HPDE6-E6E7 (cell line): ENCODE data around the gene CIDEB.

Experiments
- DNase-seq: peaks from one replicate; pipeline ENCODE4 v3.0.0; 2011; ENCODE audit warnings: missing footprints; ENCODE audit errors: extremely low spot score

Gene CIDEB

DNA sequence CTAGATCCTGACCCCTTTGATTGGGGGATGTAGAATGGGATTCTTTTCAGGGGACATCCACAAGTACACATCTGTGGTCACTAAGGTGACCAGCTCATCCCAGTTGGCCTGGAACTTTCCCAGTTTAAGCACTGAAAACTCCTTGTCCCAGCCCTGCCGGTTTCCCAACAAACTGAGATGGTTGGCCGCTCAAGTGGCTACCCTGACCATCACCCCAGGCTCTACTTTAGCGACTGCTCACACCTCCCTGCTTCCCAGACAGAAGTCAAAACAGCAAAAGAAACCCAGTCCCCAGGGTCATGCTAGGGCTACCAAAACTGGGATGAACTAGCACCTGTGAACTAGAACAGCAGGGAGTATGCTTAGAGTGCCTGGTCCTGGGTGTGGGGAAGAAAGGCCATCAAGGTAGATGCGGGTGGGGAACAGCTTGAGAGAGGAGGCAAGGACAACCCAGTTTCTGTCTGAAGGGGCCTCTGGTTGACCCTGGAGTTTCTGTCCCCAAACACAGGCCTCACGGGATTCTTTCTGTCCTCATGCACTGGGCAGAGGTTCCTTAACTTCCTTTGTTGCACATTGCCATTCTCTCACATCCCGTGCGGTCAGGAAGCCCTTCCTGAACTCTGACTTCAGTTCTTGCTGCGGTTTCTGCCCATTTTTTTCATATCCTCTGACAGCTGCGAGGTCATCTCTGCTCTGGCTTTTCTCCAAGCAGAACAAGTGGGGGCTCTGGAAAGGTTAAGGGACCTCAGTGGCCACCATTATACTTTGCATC is 5.1 kb upstream of the CIDEB start:
- DNase-seq = no peak

DNA sequence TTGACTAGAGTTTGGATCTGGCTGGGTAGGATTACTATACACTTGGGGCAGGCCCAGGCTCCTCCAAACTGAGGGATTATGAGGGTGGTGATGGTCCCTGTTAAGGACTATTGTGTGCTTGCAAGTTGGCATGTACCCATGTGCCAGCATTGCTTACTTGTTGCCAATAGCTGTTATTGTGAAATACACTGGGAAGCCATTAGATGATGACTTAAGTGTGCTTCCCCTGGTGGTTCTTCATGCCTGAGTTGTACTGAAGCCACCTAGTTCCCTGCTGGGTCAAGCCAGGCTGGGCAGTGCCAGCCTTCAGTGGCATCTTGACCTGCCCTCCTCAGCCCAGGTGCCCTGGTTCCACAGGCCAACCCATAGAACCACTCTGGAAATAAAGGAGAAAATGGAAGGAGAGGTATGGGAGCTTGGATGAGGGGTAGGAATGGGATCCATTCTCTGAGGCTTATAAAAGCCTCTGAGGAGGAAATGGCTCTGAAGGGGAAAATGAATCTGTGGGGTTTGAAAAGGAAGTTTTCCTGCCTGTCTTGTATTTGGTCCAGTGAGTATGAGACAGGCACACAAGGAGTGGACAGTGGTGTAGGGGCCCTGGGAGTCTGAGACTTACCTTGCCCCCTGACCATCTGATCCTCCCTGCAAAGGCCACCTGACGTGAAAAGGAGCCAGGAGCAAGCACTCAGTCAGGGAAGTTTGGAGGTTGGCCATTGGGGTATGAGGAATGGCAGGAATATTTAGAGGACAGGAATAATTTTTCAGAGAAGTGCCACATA is 4.2 kb upstream of the CIDEB start:
- no peak for DNase-seq

DNA sequence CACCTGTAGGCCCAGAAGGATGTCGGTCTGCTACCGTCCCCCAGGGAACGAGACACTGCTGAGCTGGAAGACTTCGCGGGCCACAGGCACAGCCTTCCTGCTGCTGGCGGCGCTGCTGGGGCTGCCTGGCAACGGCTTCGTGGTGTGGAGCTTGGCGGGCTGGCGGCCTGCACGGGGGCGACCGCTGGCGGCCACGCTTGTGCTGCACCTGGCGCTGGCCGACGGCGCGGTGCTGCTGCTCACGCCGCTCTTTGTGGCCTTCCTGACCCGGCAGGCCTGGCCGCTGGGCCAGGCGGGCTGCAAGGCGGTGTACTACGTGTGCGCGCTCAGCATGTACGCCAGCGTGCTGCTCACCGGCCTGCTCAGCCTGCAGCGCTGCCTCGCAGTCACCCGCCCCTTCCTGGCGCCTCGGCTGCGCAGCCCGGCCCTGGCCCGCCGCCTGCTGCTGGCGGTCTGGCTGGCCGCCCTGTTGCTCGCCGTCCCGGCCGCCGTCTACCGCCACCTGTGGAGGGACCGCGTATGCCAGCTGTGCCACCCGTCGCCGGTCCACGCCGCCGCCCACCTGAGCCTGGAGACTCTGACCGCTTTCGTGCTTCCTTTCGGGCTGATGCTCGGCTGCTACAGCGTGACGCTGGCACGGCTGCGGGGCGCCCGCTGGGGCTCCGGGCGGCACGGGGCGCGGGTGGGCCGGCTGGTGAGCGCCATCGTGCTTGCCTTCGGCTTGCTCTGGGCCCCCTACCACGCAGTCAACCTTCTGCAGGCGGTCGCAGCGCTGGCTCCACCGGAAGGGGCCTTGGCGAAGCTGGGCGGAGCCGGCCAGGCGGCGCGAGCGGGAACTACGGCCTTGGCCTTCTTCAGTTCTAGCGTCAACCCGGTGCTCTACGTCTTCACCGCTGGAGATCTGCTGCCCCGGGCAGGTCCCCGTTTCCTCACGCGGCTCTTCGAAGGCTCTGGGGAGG is 3.1 kb upstream of the CIDEB start, which contains the start of gene LTB4R:
TSS of gene LTB4R (plus strand) at position 857 of the 959 bp plus-strand sequence. CDS start 4,150 bp downstream, outside the sequence.
- DNase-seq = peak; percentile 51

DNA sequence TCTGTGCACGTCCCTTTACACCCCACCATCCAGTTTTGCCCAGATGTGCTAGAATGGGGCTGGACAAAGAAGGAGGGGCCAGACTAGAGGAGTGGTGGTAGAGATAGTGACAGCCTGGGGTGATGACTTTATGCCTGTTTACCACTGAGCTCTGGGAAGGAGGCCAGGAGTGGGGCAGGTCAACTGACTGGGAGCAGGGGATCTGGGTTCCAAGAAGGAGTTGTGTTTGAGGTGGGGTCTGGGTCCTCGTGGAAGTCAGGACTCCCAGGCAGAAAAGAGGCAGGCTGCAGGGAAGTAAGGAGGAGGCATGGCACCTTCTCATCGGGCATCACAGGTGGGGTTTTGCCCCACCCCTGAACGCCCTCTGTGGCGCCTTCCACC is 2.5 kb upstream of the CIDEB start:
- DNase-seq = no peak

DNA sequence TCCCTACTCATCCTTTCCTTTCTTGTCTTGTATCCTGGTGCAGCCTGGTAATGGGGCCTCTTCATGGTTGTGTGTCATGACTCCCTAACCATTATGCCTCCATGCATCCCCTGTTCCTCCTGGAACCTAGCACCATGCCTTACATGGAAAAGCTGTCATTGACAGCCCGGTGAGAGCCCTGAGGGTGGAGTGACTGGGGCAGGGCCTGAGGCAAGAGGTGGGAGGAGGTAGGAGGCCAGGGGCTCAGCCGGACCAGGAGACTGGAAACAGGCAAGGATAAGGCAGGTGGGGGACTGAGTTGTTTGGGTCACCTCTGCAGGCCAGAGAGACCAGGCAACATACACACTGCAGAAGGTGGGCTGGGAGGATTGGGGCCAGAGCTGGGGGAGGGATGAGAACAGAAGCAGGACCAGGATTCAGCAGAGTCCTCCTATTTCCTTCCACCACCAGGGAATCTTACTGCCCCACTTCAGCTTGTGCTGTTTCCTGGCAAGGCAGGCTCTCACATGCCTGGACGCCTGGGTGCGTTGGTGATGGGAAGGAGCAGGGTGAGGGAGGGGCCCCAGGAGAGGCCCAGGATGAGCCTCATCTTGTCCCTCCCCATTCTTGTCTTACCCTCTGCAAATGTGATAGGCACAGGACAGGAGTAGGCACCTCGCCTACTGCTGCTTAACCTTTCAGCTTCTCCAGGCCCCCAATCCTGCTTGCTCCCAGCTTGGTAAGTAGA is 1.9 kb upstream of the CIDEB start, which contains the start of gene LTB4R2:
TSS of gene LTB4R2 (plus strand) at position 603 of the 727 bp plus-strand sequence. CDS start 525 bp downstream, outside the sequence.
- DNase-seq = peak; percentile 91

DNA sequence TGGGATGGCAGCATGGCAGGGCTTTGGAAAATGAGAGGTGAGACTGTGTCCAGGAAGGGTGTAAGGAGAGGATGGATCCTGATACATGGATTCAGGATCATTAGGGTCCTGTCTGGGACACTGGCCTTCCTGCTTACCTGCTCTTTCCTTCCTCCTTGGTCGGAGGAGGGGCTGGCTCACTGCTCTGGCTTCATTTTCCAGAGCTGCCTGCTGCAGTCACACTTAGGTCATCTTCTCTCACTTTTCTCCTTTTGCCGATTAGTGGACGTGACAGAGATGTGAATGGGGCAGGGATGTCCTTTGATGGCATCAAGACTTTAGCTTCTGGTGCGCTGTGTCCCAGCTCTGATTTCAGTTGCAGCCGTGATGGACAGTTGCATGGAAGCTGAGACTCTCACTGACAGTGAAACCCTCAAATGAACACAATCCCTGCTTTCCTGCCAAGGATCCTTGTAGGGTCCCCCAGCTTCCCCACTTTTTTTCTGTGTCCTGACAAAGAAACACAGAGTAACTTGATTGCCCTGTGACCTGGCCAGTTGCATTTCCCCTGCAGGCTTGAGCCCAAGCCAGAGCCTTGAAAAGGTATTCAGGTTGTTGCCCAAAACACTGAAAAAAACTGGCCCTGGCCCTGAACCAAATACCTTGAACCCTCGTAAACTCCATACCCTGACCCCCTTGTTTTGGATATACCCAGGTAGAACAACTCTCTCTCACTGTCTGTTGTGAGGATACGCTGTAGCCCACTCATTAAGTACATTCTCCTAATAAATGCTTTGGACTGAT is 756 bp upstream of the CIDEB start:
- no peak for DNase-seq

DNA sequence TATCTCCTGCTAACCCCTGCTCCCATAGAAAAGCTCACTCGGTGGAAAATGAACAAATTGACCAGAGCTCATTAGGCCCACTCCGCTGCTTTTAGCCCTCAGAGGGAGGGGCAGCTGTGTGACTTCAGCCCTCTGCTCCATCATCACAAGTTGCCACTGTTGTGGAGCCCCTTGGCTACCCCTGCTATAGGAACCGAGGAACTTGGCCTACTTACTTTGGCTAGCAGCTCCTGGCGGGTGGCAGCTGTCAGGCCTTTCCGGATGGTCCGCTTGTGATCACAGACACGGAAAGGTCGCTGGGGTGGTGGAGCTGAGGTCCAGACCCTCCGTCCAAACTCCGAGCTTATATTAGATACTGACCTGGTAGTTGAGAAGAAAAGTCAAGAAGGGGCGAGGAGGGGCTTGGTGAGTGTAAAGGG is 612 bp downstream of the CIDEB start:
- DNase-seq = no peak

DNA sequence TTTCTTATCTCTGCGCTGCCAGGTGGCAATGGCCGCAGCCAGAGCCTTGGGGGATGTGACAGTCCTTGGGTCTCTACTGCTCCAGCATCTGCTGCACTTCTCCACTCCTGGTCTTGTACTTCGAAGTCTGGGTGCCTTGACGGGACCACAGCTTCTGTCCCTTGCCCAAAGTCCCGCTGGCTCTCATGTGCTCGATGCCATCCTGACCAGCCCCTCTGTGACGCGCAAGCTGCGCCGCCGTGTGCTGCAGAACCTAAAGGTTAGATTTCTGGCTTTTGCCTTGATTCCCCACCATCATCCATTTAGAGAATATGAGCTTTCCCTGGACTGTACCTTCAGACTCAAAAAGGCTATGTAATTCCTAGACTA is 3.8 kb downstream of the CIDEB start:
- DNase-seq = no peak

DNA sequence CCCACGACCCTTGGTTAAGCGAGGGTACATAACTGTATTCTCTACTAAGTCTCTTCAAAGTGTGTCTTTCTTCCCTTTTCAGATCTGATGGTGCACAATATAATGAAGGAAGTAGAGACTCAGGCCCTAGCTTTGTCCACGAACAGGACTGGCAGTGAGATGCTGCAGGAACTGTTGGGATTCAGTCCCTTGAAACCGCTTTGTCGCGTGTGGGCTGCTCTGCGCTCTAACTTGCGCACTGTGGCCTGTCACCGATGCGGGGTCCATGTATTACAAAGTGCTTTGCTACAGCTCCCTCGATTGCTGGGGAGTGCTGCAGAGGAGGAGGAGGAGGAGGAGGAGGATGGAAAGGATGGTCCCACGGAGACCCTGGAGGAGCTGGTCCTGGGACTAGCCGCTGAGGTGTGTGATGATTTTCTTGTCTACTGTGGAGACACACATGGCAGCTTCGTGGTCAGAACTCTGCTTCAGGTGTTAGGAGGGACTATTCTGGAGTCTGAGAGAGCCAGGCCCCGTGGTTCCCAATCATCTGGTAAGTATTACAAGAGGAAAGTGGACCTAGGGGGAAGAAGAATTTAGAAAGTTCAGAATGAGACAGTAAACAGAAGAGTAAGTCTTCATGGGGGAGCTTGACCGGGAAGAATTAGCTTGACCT is 7.3 kb downstream of the CIDEB start:
- DNase-seq = no peak

DNA sequence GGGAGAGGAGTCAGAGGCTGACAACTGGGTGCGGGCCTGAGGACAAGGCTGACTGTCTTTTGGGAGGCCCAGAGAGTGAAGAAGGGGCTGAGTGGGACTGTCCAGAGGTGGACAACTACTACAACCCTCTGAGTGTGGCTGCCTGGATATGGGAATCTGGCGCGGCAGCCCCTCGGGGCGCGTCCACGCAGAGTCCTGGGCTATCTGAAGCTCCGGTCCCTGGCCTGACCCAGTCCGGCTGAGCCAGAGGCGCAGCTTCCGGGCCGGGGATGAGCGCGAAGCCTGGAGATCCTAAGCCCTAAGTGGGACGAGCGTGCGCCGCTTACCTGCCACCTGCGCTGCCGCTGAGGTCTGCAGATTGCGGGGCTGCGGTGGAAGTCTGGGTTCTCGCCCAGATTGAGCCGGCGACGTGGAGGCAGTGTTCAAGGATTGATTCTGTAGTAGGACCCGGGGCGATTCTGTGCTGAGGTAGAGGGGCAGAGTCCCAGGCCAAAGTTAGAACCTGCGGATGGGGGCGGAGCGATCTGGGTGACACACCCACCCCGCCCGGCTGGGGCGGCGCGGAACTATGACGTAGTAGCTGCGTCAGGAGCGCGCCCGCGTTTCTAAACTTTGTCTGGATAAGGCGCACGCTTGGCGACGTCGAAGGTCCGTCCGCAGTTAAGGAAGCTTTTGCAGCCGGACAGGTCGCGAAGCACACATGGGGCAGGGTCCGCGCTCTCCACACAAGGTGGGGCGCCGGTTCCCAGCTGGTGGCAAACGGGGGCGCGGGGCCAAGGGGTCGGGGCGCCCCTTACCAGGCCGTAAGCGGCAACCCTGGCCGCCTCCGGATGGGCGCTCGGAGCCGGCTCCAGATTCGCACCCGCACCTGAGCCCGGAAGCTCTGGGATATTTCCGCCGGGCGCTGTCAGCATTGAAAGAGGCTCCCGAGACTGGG is 8.3 kb downstream of the CIDEB start, which contains the start of the genes DHRS1 and NOP9:
TSS of gene DHRS1 (minus strand) at position 526 of the 937 bp plus-strand sequence. CDS start 674 bp downstream, outside the sequence.
TSS of gene NOP9 (plus strand) at position 596 of the 937 bp plus-strand sequence. CDS start at position 701, 105 bp downstream.
- DNase-seq = peak; percentile 76

DNA sequence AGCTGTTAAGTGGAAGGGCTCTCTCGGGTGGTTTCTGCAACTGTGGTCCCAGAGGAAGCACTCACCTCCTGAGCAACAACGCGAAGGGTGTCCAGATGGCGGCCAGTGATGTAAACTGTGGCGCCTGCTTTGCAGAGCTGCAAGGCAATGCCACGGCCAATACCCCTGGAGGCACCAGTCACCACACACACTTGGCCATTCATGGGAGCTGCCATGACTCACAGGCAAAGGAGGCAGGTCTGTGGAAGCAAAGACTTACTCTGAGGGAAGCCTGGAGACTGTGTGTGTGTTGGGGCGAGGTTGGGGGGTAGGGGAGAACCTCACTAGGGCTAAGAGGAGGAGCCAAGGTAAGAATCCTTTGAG is 8.9 kb downstream of the CIDEB start:
- peak; percentile 95 for DNase-seq

DNA sequence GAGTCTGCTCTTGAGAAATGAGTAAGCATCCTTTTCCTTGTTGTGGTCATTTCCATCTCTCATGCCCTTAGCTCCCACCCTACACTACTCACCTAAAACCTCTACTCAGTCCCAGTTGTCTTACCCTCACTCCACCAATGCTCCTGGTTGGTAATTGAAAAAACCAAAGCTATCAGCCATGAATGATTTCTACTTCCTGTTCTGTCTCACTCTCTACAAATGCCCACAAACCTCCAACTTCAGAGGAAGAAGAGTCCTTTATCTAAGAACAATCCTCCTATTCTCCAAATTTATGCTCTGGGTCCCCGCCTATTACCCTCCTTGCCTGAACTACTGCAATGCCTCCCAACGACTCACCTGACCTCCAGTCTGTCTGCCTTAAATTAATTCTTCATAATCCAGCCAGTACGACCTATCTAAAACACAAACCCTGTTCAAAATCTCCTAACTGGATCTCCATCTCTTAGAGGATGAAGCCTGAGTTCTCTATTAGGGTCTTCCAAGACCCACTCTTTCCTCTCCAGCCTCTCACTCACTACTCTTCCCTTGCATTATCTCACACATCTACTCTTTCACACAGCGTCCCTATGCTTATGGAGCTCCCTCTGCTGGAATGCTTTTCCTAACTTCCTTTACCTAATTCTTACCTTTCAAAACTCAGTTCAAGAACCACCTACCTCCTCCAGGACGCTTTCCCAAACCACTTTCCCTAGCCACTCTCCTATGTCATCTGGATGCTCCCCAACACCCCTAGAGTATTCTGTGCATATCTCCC is 10.4 kb downstream of the CIDEB start:
- no peak for DNase-seq

DNA sequence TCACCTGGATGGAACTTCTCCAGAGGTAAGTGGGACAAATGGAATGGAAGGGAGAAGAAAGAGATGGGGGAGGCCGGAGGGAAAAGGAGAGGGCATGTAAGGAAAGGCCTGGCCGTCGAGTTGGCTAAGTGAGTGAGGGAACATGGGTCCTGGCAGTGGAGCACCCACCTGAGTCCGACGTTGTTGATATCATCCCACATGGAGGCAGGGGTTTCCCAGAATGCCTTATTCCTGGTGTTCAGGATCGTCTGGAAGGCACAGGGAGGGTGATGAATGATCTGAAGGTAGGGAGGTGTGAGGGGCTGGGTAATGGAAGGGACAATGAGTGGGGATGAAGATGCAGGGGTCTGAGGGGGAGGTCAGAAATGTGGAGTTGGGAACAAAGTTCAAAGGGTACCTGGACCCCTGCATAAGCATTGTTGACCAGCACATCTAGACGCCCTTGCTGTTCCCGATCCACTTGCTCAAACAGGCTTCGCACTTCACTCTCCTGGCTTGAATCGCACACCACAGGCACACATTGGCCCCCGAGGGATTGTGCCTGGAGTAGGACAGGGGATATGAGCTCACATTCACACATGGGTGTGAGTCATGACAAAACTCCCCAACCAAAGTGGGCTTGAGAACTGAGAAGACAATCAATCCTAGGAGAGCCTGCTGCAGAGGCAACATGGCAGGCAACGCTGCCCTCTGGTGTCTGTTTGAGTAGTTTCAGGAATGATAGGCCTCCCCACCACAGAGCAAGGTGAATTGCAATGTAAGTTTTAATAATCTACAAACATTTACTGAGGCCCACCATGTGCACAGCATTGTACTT is 11.2 kb downstream of the CIDEB start:
- DNase-seq = peak; percentile 78

DNA sequence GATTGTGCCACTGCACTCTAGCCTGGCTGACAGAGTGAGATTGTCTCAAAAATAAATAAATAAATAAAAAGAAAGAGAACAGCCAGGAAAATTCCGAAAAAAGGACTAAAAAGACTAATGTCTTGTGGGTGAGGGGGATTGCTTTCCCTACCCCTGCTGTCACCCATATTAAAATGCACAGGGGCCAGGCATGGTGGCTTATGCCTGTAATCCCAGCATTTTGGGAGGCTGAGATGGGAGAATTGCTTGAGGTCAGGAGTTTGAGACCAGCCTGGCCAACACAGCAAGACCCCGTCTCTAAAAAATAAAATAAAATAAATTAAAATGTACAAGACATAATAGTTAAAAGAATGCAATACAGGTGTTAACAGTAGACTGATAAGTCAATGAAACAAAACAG is 14.3 kb downstream of the CIDEB start:
- DNase-seq = no peak

DNA sequence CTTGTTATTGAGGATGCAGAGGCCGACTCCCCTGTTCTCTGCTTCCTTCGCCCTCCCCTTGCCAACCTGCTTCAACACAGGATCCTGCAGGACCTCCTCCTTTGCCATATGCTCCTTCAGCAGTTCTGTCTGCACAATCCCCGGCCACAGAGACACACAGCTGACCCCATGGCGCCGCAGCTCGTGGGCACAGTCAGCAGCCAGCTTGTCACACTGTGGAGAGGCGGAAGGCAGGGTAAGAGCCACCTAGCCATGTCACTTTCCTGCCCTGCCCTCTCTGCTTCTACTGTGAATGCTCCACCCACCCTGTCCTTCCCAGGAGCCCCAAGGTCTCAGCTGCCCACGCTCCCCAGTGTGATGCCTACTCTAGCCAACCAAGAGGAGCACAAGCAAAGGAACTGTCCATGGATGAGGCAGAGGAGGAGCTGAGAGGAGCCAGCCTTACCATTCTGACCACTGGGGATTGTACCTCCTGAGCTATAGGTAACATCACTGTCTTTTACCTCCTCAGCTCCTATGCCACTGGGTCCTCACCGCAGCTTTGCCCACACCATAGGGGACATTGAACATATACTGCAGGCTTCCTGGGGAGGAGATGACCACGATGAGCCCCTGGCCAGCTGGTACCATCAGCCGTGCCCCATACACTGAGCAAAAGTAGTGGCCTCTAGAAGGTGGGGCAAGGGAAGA is 15.5 kb downstream of the CIDEB start:
- no peak for DNase-seq

DNA sequence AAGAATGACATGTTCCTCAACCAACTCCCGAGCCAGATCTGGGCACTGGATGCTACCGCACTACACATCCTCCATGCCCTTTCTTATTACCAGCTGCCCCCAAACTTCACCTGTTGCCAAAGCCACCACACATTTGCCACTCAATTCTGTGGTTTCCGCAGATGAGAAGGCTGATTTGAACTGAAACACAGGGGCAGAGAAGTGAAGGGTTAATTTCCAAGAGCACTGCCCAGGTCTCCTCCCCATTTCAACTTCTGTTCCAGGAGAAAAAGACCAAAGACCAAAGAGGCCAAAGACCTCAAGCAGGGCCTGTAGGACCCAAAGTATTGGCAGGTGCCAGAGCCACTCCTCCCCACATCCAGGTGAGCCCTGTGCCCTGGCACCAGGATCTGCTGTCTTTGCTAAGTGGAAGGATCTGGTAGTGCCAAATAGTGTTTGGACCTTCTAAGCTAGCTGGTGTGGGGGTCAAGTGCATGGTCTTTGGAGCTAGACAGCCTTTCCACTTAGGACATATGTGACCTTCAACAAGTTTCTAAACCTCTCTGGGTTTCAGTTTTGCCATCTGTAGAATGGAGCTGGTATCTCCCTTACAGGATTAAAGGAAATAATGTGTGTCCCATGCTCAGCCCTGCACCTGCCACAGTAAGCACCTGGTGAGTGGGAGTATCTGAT is 16.2 kb downstream of the CIDEB start:
- no peak for DNase-seq
